ENCODE measurements around the gene SLC16A10. TPM values are rescaled to one million over a fixed set of nuclear protein-coding genes. Genes with fewer than 3 reads are reported as not detected.

Gene SLC16A10
- total and polyA plus RNA-seq, 2 experiments from 2014 or later: 12.1 to 30.9 TPM

GRCh38 chr6:111098597-111098996, 11.3 kb downstream of the SLC16A10 start (continued):
- TF ChIP-seq ZNF462 (CRISPR knock-in tag; IDR thresholded peaks at IDR 0.05): no peak

GRCh38 chr6:111101987-111102386, 14.7 kb downstream of the SLC16A10 start:
- Mint-ChIP-seq H3K9me3 (peaks cover 5% of the 10 kb centered on the region), H3K4me1 (no peaks in the 10 kb centered on the region), H3K27me3 (ENCODE audit: insufficient read depth, low read depth, poor library complexity) (no peaks in the 10 kb centered on the region), H3K4me3 (no peak overlapping the region), H3K36me3 (ENCODE audit: low read depth) (peaks cover 4% of the 10 kb centered on the region), H3K27ac (no peak overlapping the region)
- no peak overlapping the region for H2AFZ ChIP-seq
- no peak for ATAC-seq
- no peak overlapping the region for H3K4me2 ChIP-seq
- no peaks in the 10 kb centered on the region for H3K27me3 ChIP-seq (ENCODE audit: insufficient read depth)
- no peak overlapping the region for H3K27ac ChIP-seq (ENCODE audit: low read depth)
- H3K36me3 ChIP-seq (ENCODE audit: insufficient read depth): no peaks in the 10 kb centered on the region
- H4K20me1 ChIP-seq (replicated peaks; ENCODE audit: insufficient read depth): 0 out of 2 replicates have a peak, but pooled peaks cover 3% of the 10 kb centered on the region
- no peak overlapping the region for H3K4me3 ChIP-seq
- H3K9me2 ChIP-seq (ENCODE audit: insufficient read depth): no peaks in the 10 kb centered on the region
- H3K4me1 ChIP-seq (ENCODE audit: insufficient read depth): no peaks in the 10 kb centered on the region
- H3K79me2 ChIP-seq (replicated peaks; ENCODE audit: insufficient read depth): peaks cover 69% of the 10 kb centered on the region
- TF ChIP-seq NANOG (IDR thresholded peaks at IDR 0.05; ENCODE audit: borderline replicate concordance) (no peak), EZH2phosphoT487 (IDR thresholded peaks at IDR 0.05; ENCODE audit: unreplicated experiment) (no peak)
- no peak for DNase-seq (ENCODE audit: low spot score)
- H3F3A ChIP-seq (replicated peaks; ENCODE audit: low read depth): no peaks in the 10 kb centered on the region

GRCh38 chr6:111105578-111105977, 18.3 kb downstream of the SLC16A10 start:
- H3K9me2 ChIP-seq (ENCODE audit: insufficient read depth): no peaks in the 10 kb centered on the region
- DNase-seq (ENCODE audit: low spot score) (no peak), ATAC-seq (peak; percentile 49; the same call in 2 of the 3 replicates)
- no peaks in the 10 kb centered on the region for H3K4me1 Mint-ChIP-seq
- H3K4me1 ChIP-seq (ENCODE audit: insufficient read depth): no peaks in the 10 kb centered on the region
- H3K27me3 ChIP-seq (ENCODE audit: insufficient read depth): no peaks in the 10 kb centered on the region
- peaks cover 12% of the 10 kb centered on the region for H3K9me3 Mint-ChIP-seq
- no peaks in the 10 kb centered on the region for H4K20me1 ChIP-seq (replicated peaks; ENCODE audit: insufficient read depth)
- no peak overlapping the region for H3K4me3 ChIP-seq
- H3K36me3 Mint-ChIP-seq (ENCODE audit: low read depth): peaks cover 11% of the 10 kb centered on the region
- H3K27me3 Mint-ChIP-seq (ENCODE audit: insufficient read depth, low read depth, poor library complexity): no peaks in the 10 kb centered on the region
- H3K79me2 ChIP-seq (replicated peaks; ENCODE audit: insufficient read depth): peaks cover 59% of the 10 kb centered on the region
- H3K4me3 Mint-ChIP-seq: no peak overlapping the region
- H3K36me3 ChIP-seq (ENCODE audit: insufficient read depth): no peaks in the 10 kb centered on the region
- no peak overlapping the region for H3K27ac Mint-ChIP-seq
- H3K4me2 ChIP-seq: no peak overlapping the region
- no peak overlapping the region for H2AFZ ChIP-seq
- H3K27ac ChIP-seq (ENCODE audit: low read depth): no peak overlapping the region
- no peaks in the 10 kb centered on the region for H3F3A ChIP-seq (replicated peaks; ENCODE audit: low read depth)
- TF ChIP-seq NANOG (IDR thresholded peaks at IDR 0.05; ENCODE audit: borderline replicate concordance) (no peak), POLR2AphosphoS5 (IDR thresholded peaks at IDR 0.05; ENCODE audit: low read depth) (no peak), ZNF462 (CRISPR knock-in tag; IDR thresholded peaks at IDR 0.05) (no peak), JUNB (IDR thresholded peaks at IDR 0.05; ENCODE audit: unreplicated experiment) (no peak)

Measured in GM23338 (cell line).